GM19467 (cell line): ENCODE results near the gene DLGAP4.
"Not testable (repeated sequence)": the region's sequence is repeated elsewhere in the genome, so short reads cannot be mapped to it uniquely, and the experiment has no call there.

Experiments
- ATAC-seq: cut with Tn5 transposase; IDR thresholded peaks from one replicate; pipeline ENCODE4 v1.9.1; 2021; ENCODE audit warnings: mild to moderate bottlenecking, moderate library complexity; ENCODE audit not compliant: unreplicated experiment

The DLGAP4 gene

DNA sequence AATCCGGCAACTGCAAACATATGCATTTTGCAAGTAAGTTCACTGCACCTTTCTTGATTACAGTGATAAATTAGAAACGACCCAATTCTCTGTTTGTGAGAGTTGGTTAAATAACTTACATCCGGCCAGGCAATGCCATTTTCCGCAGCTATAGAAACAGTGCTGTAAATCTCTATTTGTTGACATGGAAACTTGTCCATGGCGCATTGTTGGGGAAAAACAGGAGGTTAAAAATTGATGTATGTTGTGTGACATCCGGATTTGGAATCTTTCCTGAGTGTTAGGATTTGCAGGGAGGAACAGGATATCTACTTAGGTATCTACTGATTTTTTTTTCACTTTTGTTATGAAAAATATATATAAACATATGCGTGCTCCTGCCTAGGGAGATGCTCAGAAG lies 66.5 kb downstream of the DLGAP4 start:
- ATAC-seq: no peak

DNA sequence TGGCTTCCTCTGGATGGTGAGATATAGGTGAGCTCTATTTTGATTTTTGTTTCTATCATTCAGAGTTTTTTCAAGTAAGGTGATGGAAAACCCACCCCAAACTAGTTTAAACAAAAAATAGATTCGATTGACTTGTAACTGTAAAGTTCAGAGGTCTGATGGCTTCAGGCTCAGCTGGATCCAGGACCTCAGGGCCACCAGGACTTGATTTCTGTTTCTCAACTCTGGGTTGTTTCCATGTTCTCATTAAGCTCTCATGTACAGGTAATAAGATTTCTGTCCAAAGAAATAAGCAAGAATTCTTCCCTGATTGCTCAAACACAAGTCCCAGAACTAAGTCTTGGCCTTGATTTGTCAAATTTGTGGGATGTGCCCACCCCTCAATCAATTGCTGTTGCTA lies 67.0 kb downstream of the DLGAP4 start:
- no peak for ATAC-seq

DNA sequence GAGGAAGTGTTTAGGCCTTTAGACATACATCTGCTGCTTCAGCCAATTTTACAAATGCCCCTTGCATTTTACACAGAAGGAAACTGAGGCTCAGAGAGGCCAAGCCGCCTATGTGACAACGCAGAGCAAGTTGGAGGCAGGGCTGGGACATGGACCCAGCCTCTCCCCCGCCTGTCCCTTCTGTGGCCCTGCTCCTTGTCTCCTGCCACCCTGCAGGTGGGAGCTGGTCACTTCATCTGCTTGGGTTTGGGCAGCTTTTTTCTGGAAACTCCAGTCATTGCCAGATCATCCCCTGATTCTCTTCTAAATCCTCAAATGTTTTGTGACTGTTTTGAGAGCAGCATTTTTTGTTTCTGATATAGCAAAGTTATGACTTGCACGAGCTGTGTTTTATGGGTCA lies 68.9 kb downstream of the DLGAP4 start:
- ATAC-seq: no peak

DNA sequence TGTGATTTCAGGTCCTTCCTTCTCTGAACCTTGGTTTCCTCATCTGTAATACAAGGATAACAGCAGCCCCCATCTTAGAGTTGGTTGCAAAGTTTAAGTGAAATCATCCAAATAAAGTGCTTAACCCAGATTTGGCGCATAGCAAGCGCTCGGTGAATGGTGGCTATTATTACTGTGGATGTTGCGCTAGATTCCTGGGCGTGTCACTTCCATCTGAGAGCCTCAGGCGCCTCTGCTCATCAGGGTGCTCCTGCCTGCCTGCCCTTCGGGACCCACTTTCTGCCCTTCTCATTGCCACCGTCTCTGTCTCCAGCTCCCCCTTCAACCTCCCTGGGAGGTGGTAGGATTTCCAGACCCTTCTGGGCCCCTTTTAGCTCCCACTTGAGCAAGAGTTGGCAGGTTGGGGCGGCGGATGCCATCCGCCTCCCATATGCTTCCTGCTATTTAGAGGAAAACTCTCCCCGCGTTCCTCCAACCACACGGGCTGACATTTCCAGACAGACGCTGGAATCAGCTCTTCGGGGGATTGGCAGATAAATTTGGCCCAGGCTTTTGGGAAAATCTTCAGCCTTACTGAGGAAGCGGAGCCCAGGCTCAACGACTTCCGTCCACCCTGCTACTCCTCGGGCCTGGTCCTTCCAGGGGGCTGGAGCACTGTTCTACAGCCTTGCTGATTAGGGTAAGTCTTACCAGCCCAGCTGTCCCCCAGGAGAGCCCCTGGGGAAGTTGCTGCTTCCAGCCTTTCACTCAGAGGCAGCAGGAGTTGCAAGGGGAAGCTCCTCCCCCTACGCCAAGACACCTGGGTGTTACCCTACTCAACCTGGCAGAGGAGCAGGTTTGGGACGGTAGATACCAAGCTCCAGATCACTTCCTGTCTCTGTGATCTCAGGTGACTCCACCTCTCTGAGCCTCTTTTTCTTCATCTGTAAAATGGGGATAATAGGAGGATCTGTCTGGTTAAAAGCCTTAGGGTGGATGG lies 71.5 kb downstream of the DLGAP4 start:
- no peak for ATAC-seq

DNA sequence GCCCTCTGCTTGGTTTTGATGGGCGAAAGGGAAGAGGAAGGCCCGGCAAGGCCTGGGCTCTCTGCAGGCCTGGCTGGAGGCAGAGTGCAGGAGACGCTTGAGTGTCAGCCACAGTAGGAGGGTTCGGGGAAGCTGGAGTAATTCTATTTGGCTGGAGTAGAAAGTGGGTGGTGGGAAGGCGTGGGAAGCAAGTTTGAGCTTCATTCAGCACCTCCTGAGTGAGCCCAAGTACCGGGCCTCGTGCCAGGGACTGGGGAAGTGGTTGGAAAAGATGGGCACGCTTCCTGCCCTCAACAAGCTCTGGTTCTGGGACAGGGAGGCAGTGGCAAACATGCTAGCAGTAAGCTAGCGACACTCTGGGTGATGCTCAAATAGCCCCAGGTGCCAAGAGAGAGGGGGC lies 72.5 kb downstream of the DLGAP4 start:
- no peak for ATAC-seq

DNA sequence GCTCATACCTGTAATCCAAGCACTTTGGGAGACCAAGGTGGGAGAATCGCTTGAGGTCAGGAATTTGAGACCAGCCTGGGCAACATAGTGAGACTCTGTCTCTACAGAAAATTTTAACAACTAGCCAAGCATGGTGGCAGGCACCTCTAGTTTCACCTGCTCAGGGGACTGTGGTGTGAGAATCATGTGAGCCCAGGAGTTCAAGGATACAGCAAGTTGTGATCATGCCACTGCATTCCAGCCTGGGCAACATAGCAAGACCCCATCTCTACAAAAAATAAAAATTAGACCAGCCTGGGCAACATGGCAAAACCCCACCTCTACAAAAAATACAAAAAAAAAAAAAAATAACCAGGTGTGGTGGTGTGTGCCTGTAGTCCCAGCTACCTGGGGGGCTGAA lies 73.8 kb downstream of the DLGAP4 start:
- not testable (repeated sequence) for ATAC-seq

DNA sequence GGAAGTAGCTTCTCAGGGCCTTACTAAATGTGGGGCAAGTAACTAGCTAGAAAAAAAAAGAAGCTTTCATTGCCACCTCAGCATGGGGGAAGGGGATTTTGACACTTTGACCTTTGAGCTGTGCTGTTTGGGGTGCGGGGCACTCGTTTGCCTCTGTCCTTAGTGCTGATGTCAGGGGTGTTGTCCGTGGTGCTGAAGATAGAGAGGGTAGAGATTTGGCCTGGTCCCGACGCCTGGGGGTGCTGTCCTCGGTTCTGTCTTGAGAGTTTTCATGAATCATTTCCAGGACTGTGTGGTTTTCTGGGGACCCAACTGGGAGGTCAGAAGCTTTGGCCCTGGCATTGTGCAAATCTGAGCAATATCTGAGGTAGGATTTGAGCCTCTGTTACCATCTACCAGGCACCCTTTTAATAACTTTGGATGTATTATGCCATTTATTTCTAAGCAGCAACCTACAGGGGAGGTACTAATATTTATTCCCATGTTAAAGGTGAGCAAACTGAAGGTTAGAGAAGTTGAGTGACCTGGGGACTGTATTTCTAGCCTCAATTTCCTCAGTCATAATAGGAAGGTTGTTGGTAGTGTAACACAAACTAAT lies 78.0 kb downstream of the DLGAP4 start:
- ATAC-seq: no peak

DNA sequence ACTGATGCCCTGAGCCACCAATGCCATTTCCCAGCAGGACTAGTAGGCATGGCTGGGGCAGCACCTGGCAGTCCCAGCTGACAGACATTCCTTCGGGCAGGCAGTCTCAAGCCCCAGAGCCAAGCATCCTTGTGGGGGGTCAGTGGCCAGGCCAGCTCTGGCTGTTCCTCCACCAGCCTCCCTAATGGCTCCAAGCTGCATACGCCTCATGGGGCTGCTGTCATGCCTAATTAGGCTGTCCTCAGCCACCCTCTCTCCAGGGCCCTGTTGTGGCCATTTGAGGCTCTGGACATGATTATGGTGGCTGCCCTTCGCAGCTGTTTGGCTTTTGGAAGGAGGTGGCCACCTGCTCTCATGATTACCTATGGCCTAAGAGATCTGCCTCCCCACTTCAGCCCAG lies 79.4 kb downstream of the DLGAP4 start:
- no peak for ATAC-seq

DNA sequence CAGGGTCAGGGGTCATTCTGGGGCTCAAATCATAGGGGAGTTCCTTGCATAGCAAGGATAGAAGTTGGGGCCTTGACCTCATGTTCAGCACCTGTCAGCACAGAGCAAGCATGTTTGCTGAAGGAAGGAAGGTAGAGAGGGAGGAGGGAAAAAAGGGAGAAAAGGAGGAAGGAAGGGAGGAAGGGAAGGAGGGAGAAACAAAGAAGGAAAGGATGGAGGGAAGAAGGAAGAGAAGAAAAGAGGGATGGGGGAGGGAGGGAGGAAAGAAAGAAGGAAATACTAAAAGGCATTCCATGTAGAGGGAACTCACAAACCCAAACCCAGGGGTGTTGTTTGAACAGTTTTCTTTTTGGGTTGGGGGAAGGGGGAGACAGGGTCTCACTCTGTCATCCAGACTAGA lies 80.1 kb downstream of the DLGAP4 start:
- ATAC-seq: no peak

DNA sequence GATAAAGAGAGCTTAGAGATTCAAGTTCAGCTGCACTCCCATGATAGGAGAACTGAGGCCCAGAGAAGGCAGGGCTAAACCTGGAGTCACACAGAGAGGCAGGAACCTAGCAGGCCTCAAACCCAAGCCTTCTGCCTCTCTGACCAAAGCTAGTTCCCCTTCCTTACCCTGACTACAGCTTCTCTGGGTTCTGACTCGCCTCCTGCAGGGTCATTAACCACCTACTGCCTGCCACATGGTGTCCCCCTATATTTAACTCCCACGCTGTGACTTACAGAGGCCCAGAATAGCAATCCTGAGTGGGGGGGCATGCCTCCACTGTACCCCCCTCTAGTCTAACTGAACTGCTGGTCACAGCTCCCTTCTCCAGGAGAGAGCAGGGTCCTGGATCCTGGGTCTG lies 84.1 kb downstream of the DLGAP4 start:
- ATAC-seq: no peak

DNA sequence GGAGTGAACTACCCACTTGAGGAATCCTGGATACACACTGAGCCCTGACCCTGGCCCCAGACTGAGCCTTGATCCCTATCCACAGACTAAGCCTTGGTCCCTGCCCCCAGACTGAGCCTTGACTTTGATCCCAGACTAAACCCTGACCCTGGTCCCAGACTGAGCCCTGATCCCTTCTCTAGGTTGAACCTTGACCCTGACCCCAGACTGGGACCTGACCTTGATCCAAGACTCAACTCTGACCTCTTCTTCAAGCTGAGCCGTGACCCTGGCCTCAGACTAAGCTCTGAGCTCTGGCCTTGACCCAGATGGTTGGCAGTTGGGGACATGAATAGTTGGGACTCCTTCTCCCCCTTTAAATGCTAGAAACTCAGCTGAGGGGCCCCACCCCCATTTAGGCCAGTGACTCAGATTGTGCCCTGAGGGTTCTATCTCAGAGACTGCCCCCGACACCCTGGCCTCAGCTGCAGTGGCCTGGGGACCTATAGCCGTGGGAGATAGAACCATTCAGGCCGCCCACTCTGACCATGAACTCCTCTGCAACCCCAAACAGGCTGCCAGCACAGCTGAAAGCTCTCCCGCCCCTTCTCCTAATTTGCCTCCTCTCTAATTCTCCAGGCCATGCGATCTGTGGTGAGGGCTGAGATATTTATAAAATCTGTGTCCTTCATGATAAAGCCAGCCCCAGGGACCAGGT lies 84.7 kb downstream of the DLGAP4 start:
- no peak for ATAC-seq

DNA sequence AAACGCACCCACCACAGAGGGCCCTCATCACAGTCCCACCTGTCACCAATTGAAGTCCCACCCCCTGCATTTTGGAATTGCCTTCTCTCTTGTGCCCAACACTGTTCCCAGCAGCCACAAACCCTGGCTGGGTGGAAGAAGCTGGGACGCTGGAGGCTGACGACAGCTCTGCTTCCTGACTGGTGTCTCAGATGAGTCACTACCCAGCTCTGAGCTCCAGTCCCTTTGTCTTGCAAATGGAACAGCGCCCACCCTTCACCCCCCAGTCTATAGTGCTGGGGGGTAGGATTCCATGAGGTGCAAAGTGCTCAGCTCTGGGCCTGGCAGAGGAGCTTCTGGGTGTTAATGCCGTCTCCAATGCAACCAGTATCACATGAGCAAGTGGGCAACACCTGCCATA lies 85.3 kb downstream of the DLGAP4 start:
- no peak for ATAC-seq

DNA sequence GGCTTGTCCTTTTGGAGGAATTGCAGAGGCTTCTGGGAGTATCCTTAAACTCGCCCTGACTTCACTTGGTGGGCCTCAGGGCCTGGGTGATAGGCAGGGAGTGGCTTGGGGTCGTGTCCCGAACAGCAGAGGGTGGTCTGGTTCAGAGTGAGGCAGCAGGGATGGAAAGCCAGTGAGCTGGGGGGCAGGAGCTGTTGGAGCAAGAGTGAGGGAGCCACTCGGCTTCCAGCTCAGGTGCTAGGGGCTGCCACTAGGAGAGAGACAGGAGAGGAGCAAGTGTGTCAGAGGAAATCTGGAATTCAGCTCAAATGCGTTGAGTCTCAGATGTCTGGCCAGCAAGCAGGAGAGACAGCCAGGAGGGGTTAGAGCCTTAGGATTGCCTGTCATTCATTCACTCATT lies 85.8 kb downstream of the DLGAP4 start:
- ATAC-seq: no peak

DNA sequence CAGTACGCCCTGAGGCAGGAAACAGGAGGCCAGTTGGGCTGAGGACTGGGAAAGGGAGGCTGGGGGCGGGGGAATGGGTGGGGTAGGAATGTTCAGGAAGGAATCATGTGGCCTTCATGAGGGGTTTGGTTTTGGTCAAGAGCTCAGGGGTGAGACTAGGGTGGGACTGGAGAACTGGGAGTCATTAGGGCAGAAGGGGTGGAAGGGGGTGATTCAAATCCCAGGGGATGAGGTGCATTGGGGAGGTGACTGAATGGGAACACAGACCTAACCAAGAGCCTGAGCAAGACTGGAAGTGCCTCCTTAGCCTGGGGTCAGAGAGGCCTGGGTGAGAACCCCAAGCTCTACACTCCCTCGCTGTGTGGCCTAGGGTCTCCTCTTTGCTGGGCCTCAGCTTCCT lies 86.8 kb downstream of the DLGAP4 start:
- no peak for ATAC-seq

DNA sequence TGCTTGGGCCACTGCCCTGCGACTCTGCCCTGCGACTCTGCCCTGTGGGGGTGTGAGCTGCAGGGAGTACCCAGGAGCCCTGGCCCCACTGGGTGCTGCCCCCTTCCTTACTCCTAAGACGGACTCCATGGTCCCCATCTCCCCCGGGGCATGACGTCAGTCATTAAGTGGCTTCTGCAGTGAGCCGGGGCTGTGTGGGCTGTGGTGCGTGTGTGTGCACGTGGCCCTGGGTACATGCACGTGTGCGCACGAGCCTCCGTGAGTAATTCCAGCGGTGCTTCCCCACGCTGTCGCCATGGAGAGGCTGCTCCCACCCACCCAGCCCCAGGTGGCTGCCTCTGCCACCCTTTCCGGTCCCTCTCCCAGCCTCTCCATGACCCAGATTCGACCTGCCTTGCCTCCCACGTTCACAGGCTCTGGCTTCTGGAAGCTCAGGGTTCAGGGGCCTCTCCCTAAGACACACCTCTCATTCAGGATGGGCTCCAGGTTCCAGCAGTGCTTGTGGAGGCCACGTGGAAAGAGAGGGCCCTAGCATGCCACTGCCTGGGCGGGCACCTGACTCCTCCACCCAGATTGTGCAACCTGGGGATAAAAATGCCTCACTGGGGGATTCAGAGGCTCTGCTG lies 88.3 kb downstream of the DLGAP4 start:
- ATAC-seq: no peak

DNA sequence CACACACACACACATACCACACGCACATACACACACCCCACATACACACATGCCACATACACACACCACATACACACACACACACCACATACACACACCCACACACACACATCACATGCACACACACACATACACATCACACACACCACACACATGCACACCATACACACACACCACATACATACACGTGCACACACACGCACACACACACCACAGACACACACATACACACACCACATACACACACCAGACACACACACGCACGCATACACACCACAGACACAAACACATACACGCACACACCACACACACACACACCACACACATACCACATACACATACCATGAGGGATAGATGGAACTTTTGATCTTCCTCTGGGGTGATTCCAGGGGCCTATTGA lies 90.2 kb downstream of the DLGAP4 start:
- no peak for ATAC-seq

DNA sequence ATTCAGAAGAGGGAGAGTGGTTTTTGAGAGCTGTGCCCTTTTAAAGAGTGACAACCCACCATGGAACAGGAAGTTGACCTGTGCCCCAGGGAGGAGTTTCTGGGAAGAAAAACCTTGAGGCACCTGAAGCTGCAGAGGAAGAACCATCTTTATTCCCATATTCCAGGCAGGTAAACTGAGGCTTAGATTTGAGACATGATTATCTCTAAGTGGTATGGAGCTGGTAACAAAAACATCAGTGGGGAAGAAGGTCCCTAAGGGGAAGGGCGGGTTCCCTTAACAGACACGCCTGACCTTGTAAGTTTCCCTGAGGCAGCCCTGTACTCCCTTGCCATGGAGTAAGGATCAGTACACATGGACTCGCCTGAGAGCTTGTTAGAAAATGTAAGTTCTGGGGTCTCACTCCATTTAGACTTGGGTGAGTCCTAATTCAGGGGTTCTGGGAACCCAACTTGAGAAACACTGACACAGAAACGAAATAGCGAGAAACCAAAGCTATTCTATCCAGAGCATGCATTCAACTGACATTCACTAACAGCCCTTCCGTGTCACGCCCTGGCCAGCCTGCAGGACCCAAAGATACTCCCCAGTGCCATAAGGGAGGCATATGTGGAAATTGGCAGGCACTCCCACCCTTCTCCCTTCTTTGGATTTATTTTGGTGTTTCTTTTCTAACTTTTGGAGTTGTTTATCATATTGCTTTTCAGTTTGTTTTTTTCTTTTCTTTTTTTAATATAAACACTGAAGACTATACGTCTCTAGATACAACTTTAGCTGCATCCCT lies 90.9 kb downstream of the DLGAP4 start:
- no peak for ATAC-seq

DNA sequence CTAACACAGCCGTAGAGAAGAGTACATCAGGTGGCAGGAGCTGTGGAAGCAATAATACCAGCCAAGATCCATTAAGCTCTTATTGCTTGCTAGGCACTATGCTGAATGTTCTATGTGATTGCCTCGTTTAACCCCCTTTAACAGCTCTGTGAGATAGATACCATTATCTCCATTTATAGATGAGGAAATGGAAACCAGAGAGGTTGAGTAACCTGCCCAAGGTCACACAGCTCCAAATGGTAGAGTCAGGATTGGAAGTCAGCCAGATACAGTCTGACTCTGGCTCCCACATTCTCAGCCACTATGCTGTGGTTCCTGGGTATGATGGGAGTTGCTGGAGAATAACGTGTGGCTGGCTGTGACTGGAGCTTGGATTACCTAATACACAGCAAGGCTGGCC lies 92.4 kb downstream of the DLGAP4 start:
- ATAC-seq: no peak

DNA sequence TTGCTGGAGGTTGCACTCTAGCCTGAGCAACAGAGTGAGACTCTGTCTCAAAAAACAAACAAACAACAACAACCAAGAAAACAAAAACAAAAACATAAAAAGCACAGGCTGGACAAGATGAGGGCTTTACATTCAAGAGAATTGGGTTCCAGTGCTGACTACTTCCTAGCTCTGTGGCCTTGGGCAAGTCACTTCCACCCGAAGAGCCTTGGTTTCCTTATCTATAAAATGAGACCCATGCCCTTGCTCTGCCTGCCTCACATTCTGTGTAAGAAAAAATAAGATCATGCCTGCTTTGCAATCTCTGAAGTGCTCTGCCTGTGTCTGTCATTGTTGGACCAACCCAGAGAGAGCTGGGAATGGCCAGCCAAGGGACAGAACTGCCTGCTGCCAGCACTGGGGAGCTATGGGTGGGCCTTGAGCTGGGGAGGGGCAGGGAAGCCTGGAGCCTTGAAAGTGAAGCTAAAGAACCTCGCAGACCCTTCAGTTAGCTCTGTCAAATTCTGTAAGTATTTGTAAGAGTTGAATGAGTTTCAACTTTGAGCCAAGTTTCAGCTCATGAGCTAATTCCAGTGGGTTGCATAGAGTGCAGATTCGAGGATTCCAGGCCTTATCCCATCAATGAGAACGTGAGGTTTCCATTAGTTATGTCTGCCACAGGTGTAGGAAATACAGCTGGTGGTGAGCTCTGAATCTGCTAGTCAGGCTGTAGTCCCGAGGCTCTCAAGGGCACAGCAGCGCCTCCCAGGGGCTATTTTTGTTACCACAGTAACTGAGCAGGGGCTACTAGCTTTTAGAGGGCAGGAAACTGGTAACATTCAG lies 93.2 kb downstream of the DLGAP4 start:
- no peak for ATAC-seq
